ENCODE measurements around the gene CNN1. TPM values are rescaled to one million over a fixed set of nuclear protein-coding genes. Genes with fewer than 3 reads are reported as not detected.

Gene CNN1
- total and polyA plus RNA-seq, 2 experiments from 2014 or later, result 13.3 to 20.9 TPM

DNA sequence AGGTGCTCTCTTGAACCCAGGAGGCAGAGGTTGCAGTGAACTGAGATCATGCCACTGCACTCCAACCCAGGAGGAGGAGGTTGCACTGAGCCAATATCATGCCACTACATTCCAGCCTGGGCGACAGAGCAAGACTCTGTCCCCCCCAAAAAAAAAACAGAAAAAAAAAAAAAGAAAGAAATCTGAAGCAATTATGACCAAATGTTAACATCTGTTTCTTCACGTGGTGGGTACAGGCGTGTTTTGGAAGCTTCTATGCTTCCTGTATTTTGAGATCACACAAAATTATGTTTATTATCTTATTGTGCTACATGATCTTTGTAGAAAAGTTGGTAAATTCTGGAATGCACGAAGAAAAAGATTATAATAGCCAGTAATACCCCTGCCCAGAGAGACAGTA lies 41.5 kb downstream of the CNN1 start:
- Histone ChIP-seq H3K36me3 (ENCODE audit: insufficient read depth) (no peaks in the 10 kb centered on the region), H3K27me3 (ENCODE audit: insufficient read depth) (peaks cover 6% of the 10 kb centered on the region; the same call in 1 of the 2 replicates), H3K9me2 (ENCODE audit: insufficient read depth) (no peaks in the 10 kb centered on the region), H3K4me1 (ENCODE audit: insufficient read depth) (no peaks in the 10 kb centered on the region), H3K79me2 (replicated peaks; ENCODE audit: insufficient read depth) (no peaks in the 10 kb centered on the region), H3K27ac (ENCODE audit: low read depth) (no peak overlapping the region), H3F3A (replicated peaks; ENCODE audit: low read depth) (0 out of 2 replicates have a peak, but pooled peaks cover 3% of the 10 kb centered on the region), H3K4me2 (no peak overlapping the region), H2AFZ (no peak overlapping the region), H4K20me1 (replicated peaks; ENCODE audit: insufficient read depth) (no peaks in the 10 kb centered on the region), H3K4me3 (no peak overlapping the region)
- ATAC-seq (no peak), DNase-seq (ENCODE audit: low spot score) (no peak)
- H3K4me1 Mint-ChIP-seq, result peaks cover 9% of the 10 kb centered on the region; the same call in 1 of the 3 replicates
- peaks cover 17% of the 10 kb centered on the region for H3K27me3 Mint-ChIP-seq (ENCODE audit: insufficient read depth, low read depth, poor library complexity)
- no peak overlapping the region for H3K27ac Mint-ChIP-seq
- H3K4me3 Mint-ChIP-seq, result no peak overlapping the region
- H3K36me3 Mint-ChIP-seq (ENCODE audit: low read depth), result no peaks in the 10 kb centered on the region
- TF ChIP-seq, protein P1, sequence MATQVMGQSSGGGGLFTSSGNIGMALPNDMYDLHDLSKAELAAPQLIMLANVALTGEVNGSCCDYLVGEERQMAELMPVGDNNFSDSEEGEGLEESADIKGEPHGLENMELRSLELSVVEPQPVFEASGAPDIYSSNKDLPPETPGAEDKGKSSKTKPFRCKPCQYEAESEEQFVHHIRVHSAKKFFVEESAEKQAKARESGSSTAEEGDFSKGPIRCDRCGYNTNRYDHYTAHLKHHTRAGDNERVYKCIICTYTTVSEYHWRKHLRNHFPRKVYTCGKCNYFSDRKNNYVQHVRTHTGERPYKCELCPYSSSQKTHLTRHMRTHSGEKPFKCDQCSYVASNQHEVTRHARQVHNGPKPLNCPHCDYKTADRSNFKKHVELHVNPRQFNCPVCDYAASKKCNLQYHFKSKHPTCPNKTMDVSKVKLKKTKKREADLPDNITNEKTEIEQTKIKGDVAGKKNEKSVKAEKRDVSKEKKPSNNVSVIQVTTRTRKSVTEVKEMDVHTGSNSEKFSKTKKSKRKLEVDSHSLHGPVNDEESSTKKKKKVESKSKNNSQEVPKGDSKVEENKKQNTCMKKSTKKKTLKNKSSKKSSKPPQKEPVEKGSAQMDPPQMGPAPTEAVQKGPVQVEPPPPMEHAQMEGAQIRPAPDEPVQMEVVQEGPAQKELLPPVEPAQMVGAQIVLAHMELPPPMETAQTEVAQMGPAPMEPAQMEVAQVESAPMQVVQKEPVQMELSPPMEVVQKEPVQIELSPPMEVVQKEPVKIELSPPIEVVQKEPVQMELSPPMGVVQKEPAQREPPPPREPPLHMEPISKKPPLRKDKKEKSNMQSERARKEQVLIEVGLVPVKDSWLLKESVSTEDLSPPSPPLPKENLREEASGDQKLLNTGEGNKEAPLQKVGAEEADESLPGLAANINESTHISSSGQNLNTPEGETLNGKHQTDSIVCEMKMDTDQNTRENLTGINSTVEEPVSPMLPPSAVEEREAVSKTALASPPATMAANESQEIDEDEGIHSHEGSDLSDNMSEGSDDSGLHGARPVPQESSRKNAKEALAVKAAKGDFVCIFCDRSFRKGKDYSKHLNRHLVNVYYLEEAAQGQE (IDR thresholded peaks at IDR 0.05; ENCODE audit: unreplicated experiment), result no peak
- no peak for TF ChIP-seq ZNF114 (CRISPR knock-in tag; IDR thresholded peaks at IDR 0.05)
- TF ChIP-seq, protein P2, sequence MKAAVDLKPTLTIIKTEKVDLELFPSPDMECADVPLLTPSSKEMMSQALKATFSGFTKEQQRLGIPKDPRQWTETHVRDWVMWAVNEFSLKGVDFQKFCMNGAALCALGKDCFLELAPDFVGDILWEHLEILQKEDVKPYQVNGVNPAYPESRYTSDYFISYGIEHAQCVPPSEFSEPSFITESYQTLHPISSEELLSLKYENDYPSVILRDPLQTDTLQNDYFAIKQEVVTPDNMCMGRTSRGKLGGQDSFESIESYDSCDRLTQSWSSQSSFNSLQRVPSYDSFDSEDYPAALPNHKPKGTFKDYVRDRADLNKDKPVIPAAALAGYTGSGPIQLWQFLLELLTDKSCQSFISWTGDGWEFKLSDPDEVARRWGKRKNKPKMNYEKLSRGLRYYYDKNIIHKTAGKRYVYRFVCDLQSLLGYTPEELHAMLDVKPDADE (IDR thresholded peaks at IDR 0.05), result no peak
- no peak for TF ChIP-seq NANOG (IDR thresholded peaks at IDR 0.05; ENCODE audit: borderline replicate concordance)
- TF ChIP-seq CREB1 (CRISPR knock-in tag; IDR thresholded peaks at IDR 0.05; ENCODE audit: low read depth), result no peak
- TF ChIP-seq, protein P3, sequence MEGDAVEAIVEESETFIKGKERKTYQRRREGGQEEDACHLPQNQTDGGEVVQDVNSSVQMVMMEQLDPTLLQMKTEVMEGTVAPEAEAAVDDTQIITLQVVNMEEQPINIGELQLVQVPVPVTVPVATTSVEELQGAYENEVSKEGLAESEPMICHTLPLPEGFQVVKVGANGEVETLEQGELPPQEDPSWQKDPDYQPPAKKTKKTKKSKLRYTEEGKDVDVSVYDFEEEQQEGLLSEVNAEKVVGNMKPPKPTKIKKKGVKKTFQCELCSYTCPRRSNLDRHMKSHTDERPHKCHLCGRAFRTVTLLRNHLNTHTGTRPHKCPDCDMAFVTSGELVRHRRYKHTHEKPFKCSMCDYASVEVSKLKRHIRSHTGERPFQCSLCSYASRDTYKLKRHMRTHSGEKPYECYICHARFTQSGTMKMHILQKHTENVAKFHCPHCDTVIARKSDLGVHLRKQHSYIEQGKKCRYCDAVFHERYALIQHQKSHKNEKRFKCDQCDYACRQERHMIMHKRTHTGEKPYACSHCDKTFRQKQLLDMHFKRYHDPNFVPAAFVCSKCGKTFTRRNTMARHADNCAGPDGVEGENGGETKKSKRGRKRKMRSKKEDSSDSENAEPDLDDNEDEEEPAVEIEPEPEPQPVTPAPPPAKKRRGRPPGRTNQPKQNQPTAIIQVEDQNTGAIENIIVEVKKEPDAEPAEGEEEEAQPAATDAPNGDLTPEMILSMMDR (conservative IDR thresholded peaks at IDR 0.05; ENCODE audit: low read depth in 2 of 2), result no peak
- no peak for TF ChIP-seq EZH2phosphoT487 (IDR thresholded peaks at IDR 0.05; ENCODE audit: unreplicated experiment)
- TF ChIP-seq STAT1 (IDR thresholded peaks at IDR 0.05; ENCODE audit: unreplicated experiment), result no peak
- no peak for TF ChIP-seq JUNB (IDR thresholded peaks at IDR 0.05; ENCODE audit: unreplicated experiment)
- no peak for TF ChIP-seq ZNF331 (CRISPR knock-in tag; IDR thresholded peaks at IDR 0.05; ENCODE audit: low read depth)
- H3K9me3 Mint-ChIP-seq, result no peaks in the 10 kb centered on the region

Measured in GM23338 (cell line).